HepG2 (cell line): Measurements from ENCODE around the gene ADI1. TPM values are rescaled to one million over a fixed set of nuclear protein-coding genes. Genes with fewer than 3 reads are reported as not detected.

Experiments
- CBFB ChIP-seq: sonication (generic); formaldehyde crosslinking; IDR thresholded peaks from 2 replicates; pipeline ENCODE4 v1.4.0; 2020; ENCODE audit warnings: missing genetic modification reagents
- NFE2 ChIP-seq: sonication (generic); formaldehyde crosslinking; IDR thresholded peaks from 2 replicates; pipeline ENCODE4 v1.4.0; 2020; ENCODE audit warnings: missing genetic modification reagents
- PITX1 ChIP-seq: sonication (generic); formaldehyde crosslinking; IDR thresholded peaks from 2 replicates; pipeline ENCODE4 v1.5.1; 2020; ENCODE audit warnings: mild to moderate bottlenecking, missing genetic modification reagents
- TCF7 ChIP-seq: sonication (generic); IDR thresholded peaks from 2 replicates; pipeline ENCODE4 v1.6.1; 2016; ENCODE audit warnings: antibody characterized with exemption, low read depth
- ZC3H4 ChIP-seq: sonication (generic); formaldehyde crosslinking; IDR thresholded peaks from 2 replicates; pipeline ENCODE4 v1.4.0; 2020; ENCODE audit warnings: missing genetic modification reagents, borderline replicate concordance
- ZNF235 ChIP-seq: sonication (generic); formaldehyde crosslinking; IDR thresholded peaks from 2 replicates; pipeline ENCODE4 v1.8.1; 2023; ENCODE audit warnings: mild to moderate bottlenecking, missing genetic modification reagents, borderline replicate concordance
- ZNF33A ChIP-seq: sonication (generic); formaldehyde crosslinking; IDR thresholded peaks from 2 replicates; pipeline ENCODE4 v1.5.1; 2020; ENCODE audit warnings: missing genetic modification reagents, mild to moderate bottlenecking, moderate library complexity, borderline replicate concordance
- ZSCAN12 ChIP-seq: sonication (generic); formaldehyde crosslinking; IDR thresholded peaks from 2 replicates; pipeline ENCODE4 v1.9.0; 2021; ENCODE audit warnings: mild to moderate bottlenecking, missing genetic modification reagents
- polyA plus RNA-seq, 8 experiments: library from polyadenylated mRNA; depleted of rRNA in 3 of 8; stranded (reverse) in 7 of 8; unstranded in 1 of 8; fragments of >200 nt; fragmentation: Illumina TruSeq in 4 of 8; extraction: Trizol in 4 of 8; gene quantifications; 2 replicates each; pipeline versions ENCODE4 v1.2.1 to v1.2.3, GENCODE V29; 2011 to 2016; ENCODE audit warnings: low read depth in 4 of 8, missing spikeins in 1 of 8, mixed read lengths in 1 of 8; ENCODE audit not compliant: insufficient read depth in 1 of 8
- total RNA-seq, 5 experiments: library from RNA; depleted of rRNA; stranded (reverse); fragments of >200 nt; fragmentation: Illumina TruSeq; extraction: Trizol; gene quantifications; 2 replicates each; pipeline ENCODE4 v1.2.3, GENCODE V29; 2016; ENCODE audit warnings: low read depth in 1 of 5
- TF ChIP-seq, protein P1 (sequence below): conservative IDR thresholded peaks from 2 replicates; pipeline ENCODE4 v1.6.1; 2018; ENCODE audit warnings: missing genetic modification reagents
- TF ChIP-seq, protein P2 (sequence below): sonication (generic); formaldehyde crosslinking; IDR thresholded peaks from 2 replicates; pipeline ENCODE4 v1.4.0; 2020; ENCODE audit warnings: missing genetic modification reagents, mild to moderate bottlenecking, borderline replicate concordance
- TF ChIP-seq, protein P3 (sequence below): sonication (generic); formaldehyde crosslinking; IDR thresholded peaks from 2 replicates; pipeline ENCODE4 v1.5.1; 2020; ENCODE audit warnings: mild to moderate bottlenecking, missing genetic modification reagents, moderate library complexity
- TF ChIP-seq, protein P4 (sequence below): sonication (generic); formaldehyde crosslinking; IDR thresholded peaks from 2 replicates; pipeline ENCODE4 v1.5.0; 2020; ENCODE audit warnings: missing genetic modification reagents
- TF ChIP-seq, protein P5 (sequence below): sonication (generic); formaldehyde crosslinking; IDR thresholded peaks from 2 replicates; pipeline ENCODE4 v1.4.0; 2020; ENCODE audit warnings: missing genetic modification reagents, borderline replicate concordance

The ADI1 gene
- total and polyA plus RNA-seq, 2 of the 13 experiments (the other 11 are each of a cell fraction or from before 2014, with no cell fraction given) = 28.7 to 123 TPM

DNA sequence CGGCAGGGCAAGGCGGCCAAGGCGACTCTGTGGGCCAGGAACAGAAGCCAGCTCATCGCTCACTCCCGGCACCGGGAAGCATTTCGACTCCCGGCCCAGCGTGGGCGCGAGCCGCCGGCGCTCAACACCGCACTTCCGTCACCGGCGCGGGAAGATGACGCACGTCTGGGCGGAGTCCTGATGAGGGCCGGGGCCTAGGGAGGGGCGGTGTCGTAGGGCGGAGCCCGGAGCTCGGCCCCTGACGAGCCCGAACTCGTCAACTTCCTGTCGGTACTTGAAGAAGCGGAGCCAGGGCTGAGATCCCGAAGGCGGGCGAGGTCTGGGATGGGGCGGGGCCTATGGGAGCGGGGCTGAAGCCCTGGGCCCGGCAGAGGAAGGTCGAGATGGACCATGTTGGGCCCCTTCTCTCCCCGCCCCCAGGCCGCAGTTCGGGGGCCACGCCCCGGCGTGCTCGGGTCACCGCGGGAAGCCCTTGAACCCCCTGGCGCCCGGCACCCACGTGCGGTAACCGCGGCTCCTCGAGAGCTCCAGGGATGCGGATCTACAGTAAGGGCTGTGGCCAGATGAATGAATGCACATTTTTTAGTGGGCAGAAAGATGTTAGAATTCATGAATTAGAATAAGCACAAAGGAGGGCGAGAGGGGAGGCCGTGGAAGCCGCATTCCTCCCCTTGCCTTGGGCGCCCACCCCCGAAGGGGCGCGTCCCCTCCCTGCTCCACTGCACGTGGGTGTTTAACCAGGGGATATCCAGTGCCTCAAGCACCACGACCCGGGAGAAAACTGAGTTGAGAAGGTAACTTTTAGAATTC is 39.1 kb upstream of the ADI1 start, which contains the start of gene RNASEH1 (continued):
- TF ChIP-seq, protein P1, sequence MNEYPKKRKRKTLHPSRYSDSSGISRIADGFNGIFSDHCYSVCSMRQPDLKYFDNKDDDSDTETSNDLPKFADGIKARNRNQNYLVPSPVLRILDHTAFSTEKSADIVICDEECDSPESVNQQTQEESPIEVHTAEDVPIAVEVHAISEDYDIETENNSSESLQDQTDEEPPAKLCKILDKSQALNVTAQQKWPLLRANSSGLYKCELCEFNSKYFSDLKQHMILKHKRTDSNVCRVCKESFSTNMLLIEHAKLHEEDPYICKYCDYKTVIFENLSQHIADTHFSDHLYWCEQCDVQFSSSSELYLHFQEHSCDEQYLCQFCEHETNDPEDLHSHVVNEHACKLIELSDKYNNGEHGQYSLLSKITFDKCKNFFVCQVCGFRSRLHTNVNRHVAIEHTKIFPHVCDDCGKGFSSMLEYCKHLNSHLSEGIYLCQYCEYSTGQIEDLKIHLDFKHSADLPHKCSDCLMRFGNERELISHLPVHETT (CRISPR knock-in tag) = peak; percentile 97
- TF ChIP-seq CBFB (CRISPR knock-in tag) (peak; percentile 90), ZNF33A (CRISPR knock-in tag) (0 out of 2 replicates have a peak, but pooled peaks have one; percentile 18), PITX1 (CRISPR knock-in tag) (peak; percentile 92), ZC3H4 (no peak), NFE2 (CRISPR knock-in tag) (0 out of 2 replicates have a peak, but pooled peaks have one; percentile 17), ZNF235 (CRISPR knock-in tag) (no peak; the same call in 1 of the 2 replicates), ZSCAN12 (CRISPR knock-in tag) (peak; percentile 81; the same call in 1 of the 2 replicates), TCF7 (peak; percentile 54; the same call in 1 of the 2 replicates)
- TF ChIP-seq, protein P2, sequence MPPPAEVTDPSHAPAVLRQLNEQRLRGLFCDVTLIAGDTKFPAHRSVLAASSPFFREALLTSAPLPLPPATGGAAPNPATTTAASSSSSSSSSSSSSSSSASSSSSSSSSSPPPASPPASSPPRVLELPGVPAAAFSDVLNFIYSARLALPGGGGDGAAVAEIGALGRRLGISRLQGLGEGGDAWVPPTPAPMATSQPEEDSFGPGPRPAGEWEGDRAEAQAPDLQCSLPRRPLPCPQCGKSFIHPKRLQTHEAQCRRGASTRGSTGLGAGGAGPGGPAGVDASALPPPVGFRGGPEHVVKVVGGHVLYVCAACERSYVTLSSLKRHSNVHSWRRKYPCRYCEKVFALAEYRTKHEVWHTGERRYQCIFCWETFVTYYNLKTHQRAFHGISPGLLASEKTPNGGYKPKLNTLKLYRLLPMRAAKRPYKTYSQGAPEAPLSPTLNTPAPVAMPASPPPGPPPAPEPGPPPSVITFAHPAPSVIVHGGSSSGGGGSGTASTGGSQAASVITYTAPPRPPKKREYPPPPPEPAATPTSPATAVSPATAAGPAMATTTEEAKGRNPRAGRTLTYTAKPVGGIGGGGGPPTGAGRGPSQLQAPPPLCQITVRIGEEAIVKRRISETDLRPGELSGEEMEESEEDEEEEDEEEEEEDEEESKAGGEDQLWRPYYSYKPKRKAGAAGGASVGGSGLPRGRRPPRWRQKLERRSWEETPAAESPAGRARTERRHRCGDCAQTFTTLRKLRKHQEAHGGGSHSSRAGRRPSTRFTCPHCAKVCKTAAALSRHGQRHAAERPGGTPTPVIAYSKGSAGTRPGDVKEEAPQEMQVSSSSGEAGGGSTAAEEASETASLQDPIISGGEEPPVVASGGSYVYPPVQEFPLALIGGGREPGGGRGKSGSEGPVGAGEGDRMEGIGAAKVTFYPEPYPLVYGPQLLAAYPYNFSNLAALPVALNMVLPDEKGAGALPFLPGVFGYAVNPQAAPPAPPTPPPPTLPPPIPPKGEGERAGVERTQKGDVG (CRISPR knock-in tag) = peak; percentile 97
- TF ChIP-seq, protein P3, sequence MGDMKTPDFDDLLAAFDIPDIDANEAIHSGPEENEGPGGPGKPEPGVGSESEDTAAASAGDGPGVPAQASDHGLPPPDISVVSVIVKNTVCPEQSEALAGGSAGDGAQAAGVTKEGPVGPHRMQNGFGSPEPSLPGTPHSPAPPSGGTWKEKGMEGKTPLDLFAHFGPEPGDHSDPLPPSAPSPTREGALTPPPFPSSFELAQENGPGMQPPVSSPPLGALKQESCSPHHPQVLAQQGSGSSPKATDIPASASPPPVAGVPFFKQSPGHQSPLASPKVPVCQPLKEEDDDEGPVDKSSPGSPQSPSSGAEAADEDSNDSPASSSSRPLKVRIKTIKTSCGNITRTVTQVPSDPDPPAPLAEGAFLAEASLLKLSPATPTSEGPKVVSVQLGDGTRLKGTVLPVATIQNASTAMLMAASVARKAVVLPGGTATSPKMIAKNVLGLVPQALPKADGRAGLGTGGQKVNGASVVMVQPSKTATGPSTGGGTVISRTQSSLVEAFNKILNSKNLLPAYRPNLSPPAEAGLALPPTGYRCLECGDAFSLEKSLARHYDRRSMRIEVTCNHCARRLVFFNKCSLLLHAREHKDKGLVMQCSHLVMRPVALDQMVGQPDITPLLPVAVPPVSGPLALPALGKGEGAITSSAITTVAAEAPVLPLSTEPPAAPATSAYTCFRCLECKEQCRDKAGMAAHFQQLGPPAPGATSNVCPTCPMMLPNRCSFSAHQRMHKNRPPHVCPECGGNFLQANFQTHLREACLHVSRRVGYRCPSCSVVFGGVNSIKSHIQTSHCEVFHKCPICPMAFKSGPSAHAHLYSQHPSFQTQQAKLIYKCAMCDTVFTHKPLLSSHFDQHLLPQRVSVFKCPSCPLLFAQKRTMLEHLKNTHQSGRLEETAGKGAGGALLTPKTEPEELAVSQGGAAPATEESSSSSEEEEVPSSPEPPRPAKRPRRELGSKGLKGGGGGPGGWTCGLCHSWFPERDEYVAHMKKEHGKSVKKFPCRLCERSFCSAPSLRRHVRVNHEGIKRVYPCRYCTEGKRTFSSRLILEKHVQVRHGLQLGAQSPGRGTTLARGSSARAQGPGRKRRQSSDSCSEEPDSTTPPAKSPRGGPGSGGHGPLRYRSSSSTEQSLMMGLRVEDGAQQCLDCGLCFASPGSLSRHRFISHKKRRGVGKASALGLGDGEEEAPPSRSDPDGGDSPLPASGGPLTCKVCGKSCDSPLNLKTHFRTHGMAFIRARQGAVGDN (CRISPR knock-in tag) = peak; percentile 100
- TF ChIP-seq, protein P4, sequence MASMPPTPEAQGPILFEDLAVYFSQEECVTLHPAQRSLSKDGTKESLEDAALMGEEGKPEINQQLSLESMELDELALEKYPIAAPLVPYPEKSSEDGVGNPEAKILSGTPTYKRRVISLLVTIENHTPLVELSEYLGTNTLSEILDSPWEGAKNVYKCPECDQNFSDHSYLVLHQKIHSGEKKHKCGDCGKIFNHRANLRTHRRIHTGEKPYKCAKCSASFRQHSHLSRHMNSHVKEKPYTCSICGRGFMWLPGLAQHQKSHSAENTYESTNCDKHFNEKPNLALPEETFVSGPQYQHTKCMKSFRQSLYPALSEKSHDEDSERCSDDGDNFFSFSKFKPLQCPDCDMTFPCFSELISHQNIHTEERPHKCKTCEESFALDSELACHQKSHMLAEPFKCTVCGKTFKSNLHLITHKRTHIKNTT (CRISPR knock-in tag) = no peak
- TF ChIP-seq, protein P5, sequence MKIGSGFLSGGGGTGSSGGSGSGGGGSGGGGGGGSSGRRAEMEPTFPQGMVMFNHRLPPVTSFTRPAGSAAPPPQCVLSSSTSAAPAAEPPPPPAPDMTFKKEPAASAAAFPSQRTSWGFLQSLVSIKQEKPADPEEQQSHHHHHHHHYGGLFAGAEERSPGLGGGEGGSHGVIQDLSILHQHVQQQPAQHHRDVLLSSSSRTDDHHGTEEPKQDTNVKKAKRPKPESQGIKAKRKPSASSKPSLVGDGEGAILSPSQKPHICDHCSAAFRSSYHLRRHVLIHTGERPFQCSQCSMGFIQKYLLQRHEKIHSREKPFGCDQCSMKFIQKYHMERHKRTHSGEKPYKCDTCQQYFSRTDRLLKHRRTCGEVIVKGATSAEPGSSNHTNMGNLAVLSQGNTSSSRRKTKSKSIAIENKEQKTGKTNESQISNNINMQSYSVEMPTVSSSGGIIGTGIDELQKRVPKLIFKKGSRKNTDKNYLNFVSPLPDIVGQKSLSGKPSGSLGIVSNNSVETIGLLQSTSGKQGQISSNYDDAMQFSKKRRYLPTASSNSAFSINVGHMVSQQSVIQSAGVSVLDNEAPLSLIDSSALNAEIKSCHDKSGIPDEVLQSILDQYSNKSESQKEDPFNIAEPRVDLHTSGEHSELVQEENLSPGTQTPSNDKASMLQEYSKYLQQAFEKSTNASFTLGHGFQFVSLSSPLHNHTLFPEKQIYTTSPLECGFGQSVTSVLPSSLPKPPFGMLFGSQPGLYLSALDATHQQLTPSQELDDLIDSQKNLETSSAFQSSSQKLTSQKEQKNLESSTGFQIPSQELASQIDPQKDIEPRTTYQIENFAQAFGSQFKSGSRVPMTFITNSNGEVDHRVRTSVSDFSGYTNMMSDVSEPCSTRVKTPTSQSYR (CRISPR knock-in tag) = peak; percentile 85; the same call in 1 of the 2 replicates
